ENCODE results near the gene NBAS. TPM values are rescaled to one million over a fixed set of nuclear protein-coding genes. Genes with fewer than 3 reads are reported as not detected.
"Not testable (repeated sequence)": the region's sequence is repeated elsewhere in the genome, so short reads cannot be mapped to it uniquely, and the experiment has no call there.

NBAS gene
- total RNA-seq, 2 experiments from 2014 or later = 31.9 to 32.9 TPM

- no peaks in the 10 kb centered on the region for H3K4me1 Mint-ChIP-seq
- DNase-seq = no peak
- POLR2A ChIA-PET = no interaction called here
- ATAC-seq (ENCODE audit: low read depth) = no peak
- H3K27me3 Mint-ChIP-seq = no peaks in the 10 kb centered on the region
- peaks cover 13% of the 10 kb centered on the region for H3K36me3 Mint-ChIP-seq
- H3K4me3 Mint-ChIP-seq = no peak overlapping the region
- H3K9me3 Mint-ChIP-seq = no peaks in the 10 kb centered on the region
- H3K27ac Mint-ChIP-seq = no peak overlapping the region
Measured at GRCh38 chr2:15546297-15547098, 14.6 kb downstream of the NBAS start.

DNA sequence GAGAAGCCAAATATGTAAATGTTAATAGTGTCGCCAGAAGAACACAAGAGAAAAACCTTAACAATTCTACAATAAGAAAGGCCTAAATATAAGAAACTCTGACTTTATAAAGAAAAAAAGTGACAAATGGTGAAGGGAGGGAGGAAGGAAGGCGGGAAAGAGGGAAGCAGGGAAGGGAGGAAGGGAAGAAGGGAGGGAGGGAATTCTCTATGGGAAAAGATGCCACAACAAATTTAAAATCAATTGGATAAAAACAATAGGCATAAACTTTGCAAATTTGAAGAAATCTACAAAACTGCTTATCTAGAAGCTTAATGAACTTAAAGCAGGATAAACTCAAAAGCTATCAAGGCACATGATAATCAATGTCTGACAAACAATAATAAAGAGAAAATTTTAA lies 16.9 kb downstream of the NBAS start:
- DNase-seq (no peak), ATAC-seq (ENCODE audit: low read depth) (no peak)
- Mint-ChIP-seq H3K27ac (no peak overlapping the region), H3K4me3 (no peak overlapping the region), H3K9me3 (no peaks in the 10 kb centered on the region), H3K36me3 (peaks cover 19% of the 10 kb centered on the region), H3K4me1 (peaks cover 5% of the 10 kb centered on the region), H3K27me3 (no peaks in the 10 kb centered on the region)
- POLR2A ChIA-PET = no interaction called here

- POLR2A ChIA-PET = no interaction called here
- Mint-ChIP-seq H3K27me3 (no peaks in the 10 kb centered on the region), H3K36me3 (peaks cover 13% of the 10 kb centered on the region), H3K4me3 (no peak overlapping the region), H3K27ac (no peak overlapping the region), H3K4me1 (peaks cover 5% of the 10 kb centered on the region), H3K9me3 (no peaks in the 10 kb centered on the region)
- DNase-seq (no peak), ATAC-seq (ENCODE audit: low read depth) (no peak)
Measured at GRCh38 chr2:15543541-15543940, 17.6 kb downstream of the NBAS start.

- DNase-seq (no peak), ATAC-seq (ENCODE audit: low read depth) (no peak)
- H3K4me1 Mint-ChIP-seq = peaks cover 5% of the 10 kb centered on the region
- POLR2A ChIA-PET = no interaction called here
- H3K9me3 Mint-ChIP-seq = no peaks in the 10 kb centered on the region
- H3K36me3 Mint-ChIP-seq = peaks cover 12% of the 10 kb centered on the region
- no peaks in the 10 kb centered on the region for H3K27me3 Mint-ChIP-seq
- no peak overlapping the region for H3K4me3 Mint-ChIP-seq
- H3K27ac Mint-ChIP-seq = no peak overlapping the region
Measured at GRCh38 chr2:15543053-15543452, 18.1 kb downstream of the NBAS start.

DNA sequence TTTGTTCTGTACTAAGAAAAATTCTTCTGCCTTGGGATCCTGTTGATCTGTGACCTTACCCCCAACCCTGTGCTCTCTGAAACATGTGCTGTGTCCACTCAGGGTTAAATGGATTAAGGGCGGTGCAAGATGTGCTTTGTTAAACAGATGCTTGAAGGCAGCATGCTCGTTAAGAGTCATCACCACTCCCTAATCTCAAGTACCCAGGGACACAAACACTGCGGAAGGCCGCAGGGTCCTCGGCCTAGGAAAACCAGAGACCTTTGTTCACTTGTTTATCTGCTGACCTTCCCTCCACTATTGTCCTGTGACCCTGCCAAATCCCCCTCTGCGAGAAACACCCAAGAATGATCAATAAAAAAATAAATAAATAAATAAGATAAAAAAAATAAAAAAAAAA lies 18.9 kb downstream of the NBAS start:
- H3K4me1 Mint-ChIP-seq; POLR2A ChIA-PET; DNase-seq; H3K27ac Mint-ChIP-seq; H3K4me3 Mint-ChIP-seq; H3K27me3 Mint-ChIP-seq; ATAC-seq (ENCODE audit: low read depth); H3K9me3 Mint-ChIP-seq: not testable (repeated sequence)
- peaks cover 14% of the 10 kb centered on the region for H3K36me3 Mint-ChIP-seq

DNA sequence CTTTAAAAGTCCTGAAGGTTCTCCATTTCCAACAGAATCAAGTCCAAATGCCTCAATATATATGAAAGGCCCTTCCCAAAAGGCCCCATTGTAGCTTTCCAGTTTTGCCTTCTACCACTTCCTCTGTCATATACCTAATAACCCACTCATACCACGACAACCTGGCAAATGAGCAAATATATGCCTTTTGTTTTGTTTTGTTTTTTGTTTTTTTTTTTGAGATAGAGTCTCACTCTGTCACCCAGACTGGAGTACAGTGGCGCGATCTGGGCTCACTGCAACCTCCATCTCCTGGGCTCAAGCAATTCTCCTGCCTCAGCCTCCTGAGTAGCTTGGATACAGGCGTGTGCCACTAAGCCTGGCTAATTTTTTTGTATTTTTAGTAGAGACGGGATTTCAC lies 20.6 kb downstream of the NBAS start:
- peaks cover 15% of the 10 kb centered on the region for H3K36me3 Mint-ChIP-seq
- H3K9me3 Mint-ChIP-seq = not testable (repeated sequence)

GRCh38 chr2:15539999-15540398 lies 21.1 kb downstream of the NBAS start:
- no peak for DNase-seq
- no peak for ATAC-seq (ENCODE audit: low read depth)
- Mint-ChIP-seq H3K27ac (no peak overlapping the region), H3K4me1 (peaks cover 5% of the 10 kb centered on the region), H3K27me3 (no peaks in the 10 kb centered on the region), H3K4me3 (no peak overlapping the region), H3K36me3 (peaks cover 14% of the 10 kb centered on the region), H3K9me3 (no peaks in the 10 kb centered on the region)
- POLR2A ChIA-PET = no interaction called here

More for the DNA sequence above, 20.6 kb downstream of the NBAS start:
- ATAC-seq (ENCODE audit: low read depth); DNase-seq; H3K4me1 Mint-ChIP-seq; H3K27me3 Mint-ChIP-seq; POLR2A ChIA-PET; H3K4me3 Mint-ChIP-seq; H3K27ac Mint-ChIP-seq: not testable (repeated sequence)

- POLR2A ChIA-PET = no interaction called here
- Mint-ChIP-seq H3K9me3 (no peaks in the 10 kb centered on the region), H3K4me1 (peaks cover 5% of the 10 kb centered on the region)
Measured at GRCh38 chr2:15538792-15539191, 22.3 kb downstream of the NBAS start.

GRCh38 chr2:15533860-15534480 lies 27.2 kb downstream of the NBAS start:
- ATAC-seq (ENCODE audit: low read depth) = no peak
- H3K27ac Mint-ChIP-seq = no peak overlapping the region
- H3K36me3 Mint-ChIP-seq = peaks cover 18% of the 10 kb centered on the region
- no peak for DNase-seq
- no peaks in the 10 kb centered on the region for H3K27me3 Mint-ChIP-seq
- H3K4me3 Mint-ChIP-seq = no peak overlapping the region
- H3K9me3 Mint-ChIP-seq = no peaks in the 10 kb centered on the region
- POLR2A ChIA-PET = no interaction called here
- H3K4me1 Mint-ChIP-seq = no peaks in the 10 kb centered on the region

More at GRCh38 chr2:15538792-15539191, 22.3 kb downstream of the NBAS start:
- Mint-ChIP-seq H3K36me3 (peaks cover 14% of the 10 kb centered on the region), H3K27ac (no peak overlapping the region), H3K27me3 (no peaks in the 10 kb centered on the region), H3K4me3 (no peak overlapping the region)
- ATAC-seq (ENCODE audit: low read depth) = no peak
- no peak for DNase-seq

DNA sequence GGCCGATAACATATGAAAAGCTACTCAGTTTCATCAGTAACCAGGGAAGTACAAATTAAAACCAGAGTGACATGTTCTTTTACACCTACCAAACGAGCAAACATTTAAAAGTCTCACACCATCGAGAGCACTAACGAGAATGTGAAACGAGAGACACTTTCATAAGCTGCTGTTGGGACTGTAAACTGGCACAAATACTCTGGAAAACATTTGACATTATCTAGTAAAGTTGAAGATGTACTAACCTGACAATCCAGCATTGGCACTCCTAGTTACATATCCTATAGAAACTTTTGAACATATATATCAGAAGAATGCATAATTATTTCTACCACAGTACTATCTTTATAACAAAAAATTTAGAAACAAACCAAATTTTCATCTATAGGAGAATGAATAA lies 28.1 kb downstream of the NBAS start:
- Mint-ChIP-seq H3K27me3 (no peaks in the 10 kb centered on the region), H3K36me3 (peaks cover 21% of the 10 kb centered on the region), H3K4me1 (no peaks in the 10 kb centered on the region), H3K27ac (no peak overlapping the region), H3K9me3 (no peaks in the 10 kb centered on the region), H3K4me3 (no peak overlapping the region)
- DNase-seq (no peak), ATAC-seq (ENCODE audit: low read depth) (no peak)
- POLR2A ChIA-PET = no interaction called here

- Mint-ChIP-seq H3K4me3 (no peak overlapping the region), H3K27ac (no peak overlapping the region), H3K36me3 (peaks cover 24% of the 10 kb centered on the region), H3K9me3 (no peaks in the 10 kb centered on the region), H3K4me1 (no peaks in the 10 kb centered on the region), H3K27me3 (no peaks in the 10 kb centered on the region)
- POLR2A ChIA-PET = no interaction called here
- ATAC-seq (ENCODE audit: low read depth) (no peak), DNase-seq (no peak)
Measured at GRCh38 chr2:15531095-15531854, 29.9 kb downstream of the NBAS start.

DNA sequence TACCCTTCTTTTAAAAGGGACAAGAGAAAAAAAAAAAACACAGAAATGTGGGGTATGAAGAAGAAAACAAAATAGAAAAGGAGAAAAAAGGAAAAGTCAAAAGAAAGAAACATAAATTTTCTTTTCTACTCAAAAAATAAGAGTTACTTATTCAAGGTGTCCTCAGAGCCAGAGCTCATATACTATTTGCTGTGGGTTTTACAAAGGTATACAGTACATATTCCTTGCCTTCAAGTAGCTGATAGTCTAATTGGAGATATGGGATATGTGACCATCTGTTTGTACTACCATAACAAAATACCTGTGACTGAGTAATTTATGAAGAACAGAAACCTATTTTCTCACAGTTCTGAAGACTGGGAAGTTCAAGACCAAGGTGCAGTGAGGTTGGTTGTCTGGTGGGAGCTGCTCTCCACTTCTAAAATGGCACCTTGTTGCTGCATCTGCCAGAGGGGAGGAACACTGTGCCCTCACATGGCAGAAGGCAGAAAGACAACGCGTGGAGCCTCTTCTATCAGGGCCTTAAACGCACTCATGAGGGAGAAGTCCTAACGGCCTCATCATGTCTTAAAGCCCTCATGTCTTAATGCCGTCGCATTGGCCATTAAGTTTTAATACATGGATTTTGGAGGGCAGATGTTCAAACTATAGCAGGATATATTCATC lies 33.9 kb downstream of the NBAS start:
- no peak overlapping the region for H3K27ac Mint-ChIP-seq

GRCh38 chr2:15521641-15522181 lies 39.4 kb downstream of the NBAS start:
- Mint-ChIP-seq H3K27me3 (no peaks in the 10 kb centered on the region), H3K36me3 (peaks cover 23% of the 10 kb centered on the region), H3K9me3 (no peaks in the 10 kb centered on the region), H3K27ac (no peak overlapping the region), H3K4me3 (no peak overlapping the region), H3K4me1 (no peaks in the 10 kb centered on the region)
- DNase-seq (no peak), ATAC-seq (ENCODE audit: low read depth) (no peak)
- POLR2A ChIA-PET = no interaction called here

More for the DNA sequence above, 33.9 kb downstream of the NBAS start:
- ATAC-seq (ENCODE audit: low read depth) (no peak), DNase-seq (no peak)
- H3K4me3 Mint-ChIP-seq = no peak overlapping the region
- no peaks in the 10 kb centered on the region for H3K4me1 Mint-ChIP-seq
- no peaks in the 10 kb centered on the region for H3K9me3 Mint-ChIP-seq
- POLR2A ChIA-PET = no interaction called here
- H3K36me3 Mint-ChIP-seq = peaks cover 34% of the 10 kb centered on the region
- H3K27me3 Mint-ChIP-seq = no peaks in the 10 kb centered on the region

All from activated naive CD8-positive, alpha-beta T cell treated with anti-CD3 and anti-CD28 coated beads, Interleukin-2, amount 10 ng/mL, durations not matched to agents 7 days and 5 days (primary cell).